Erythroblast (primary cell): ENCODE results near the gene PVALB.

Experiments used
- GATA1 ChIP-seq: IDR thresholded peaks from 2 replicates; pipeline ENCODE4 v1.6.1; 2011; ENCODE audit warnings: low read depth, mild to moderate bottlenecking, control low read depth, low read length, moderate library complexity
- POLR2A ChIP-seq: IDR thresholded peaks from 2 replicates; pipeline ENCODE4 v1.6.1; 2011; ENCODE audit warnings: mild to moderate bottlenecking, low read length

DNA sequence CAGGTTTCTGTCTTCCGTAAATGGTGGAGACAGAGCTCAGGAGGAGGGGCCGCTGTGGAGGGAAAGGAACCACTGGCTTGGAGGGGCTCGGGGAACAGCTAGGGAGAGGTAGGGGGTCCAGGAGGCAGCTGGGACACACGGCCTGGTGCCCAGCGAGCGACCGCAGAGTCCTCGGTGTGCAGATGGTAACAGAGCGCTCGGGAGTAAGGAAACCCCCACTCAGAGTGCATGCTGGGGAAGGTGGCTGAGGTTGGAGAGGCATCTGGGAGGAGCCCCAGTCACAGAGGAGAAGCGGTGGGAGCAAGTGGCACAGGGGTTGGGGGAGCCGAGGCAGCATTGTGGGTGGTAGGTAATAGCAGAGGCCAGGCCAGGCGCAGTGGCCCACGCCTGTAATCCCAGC, 33.2 kb upstream of the PVALB start:
- TF ChIP-seq POLR2A (no peak), GATA1 (no peak)
